ENCODE results near the gene CD58. TPM values are rescaled to one million over a fixed set of nuclear protein-coding genes. Genes with fewer than 3 reads are reported as not detected.

CD58 gene
- total RNA-seq, 1 donor from 2014 or later, result 15.1 TPM

Small RNAs within 50 kb of the gene (small RNA-seq; reads per million reads assigned to genes)
- gene MIR548AC, result not detected

Other genes with a start within 250 kb of the CD58 start
- gene ATP1A1, start 197.8 kb downstream of the CD58 start, total RNA-seq, result 74.1 TPM
- 28.7 TPM for gene IGSF3, start 96.7 kb upstream of the CD58 start, total RNA-seq
- gene CD2, start 183.4 kb upstream of the CD58 start, total RNA-seq, result under 0.01 TPM